HepG2 (cell line): ENCODE measurements around the gene DPY30. TPM values are rescaled to one million over a fixed set of nuclear protein-coding genes. Genes with fewer than 3 reads are reported as not detected.

Source experiments
- ATAC-seq: fragments of 200-7000 bp; cut with Tn5 transposase; 3 replicates; pipeline ENCODE4 v1.9.1; 2020; ENCODE audit warnings: mild to moderate bottlenecking, moderate library complexity
- BruUV-seq: library from RNA; stranded (reverse); fragments of 400-500 nt; replicated peaks from 2 replicates; lab custom pipeline; 2021; lab: Mats Ljungman, UMichigan
- CTCF ChIA-PET: fragments of 300-600 bp; formaldehyde crosslinking; extraction: SDS; loops from one replicate; lab custom pipeline; 2021; ENCODE audit warnings: low total read pairs, inconsistent platforms, low intra/inter-chr PET ratio; lab: Yijun Ruan, JAX
- POLR2A ChIA-PET: fragments of 350-600 bp; sonication (Branson Sonifier 250); formaldehyde crosslinking; loops from one replicate; lab custom pipeline; 2020; ENCODE audit warnings: antibody characterized with exemption, inconsistent platforms; lab: Yijun Ruan, JAX
- DNase-seq: peaks from one replicate; pipeline ENCODE4 v3.0.0-alpha.2; 2015; ENCODE audit warnings: low spot score
- FAIRE-seq: peaks from 3 replicates; lab custom pipeline; 2011; peaks lifted over from hg19 to GRCh38; lab: Jason Lieb, UNC
- H2AFZ ChIP-seq: one replicate; pipeline ENCODE4 v1.6.1; 2011; ENCODE audit warnings: low read length, inconsistent platforms
- H3K27ac ChIP-seq: fragments of 300-600 bp; 3 replicates; pipeline ENCODE4 v1.8.0; 2011; ENCODE audit warnings: mixed run types, mild to moderate bottlenecking, mixed read lengths, low read length, inconsistent platforms; ENCODE audit not compliant: insufficient read depth; ENCODE audit errors: extremely low read length
- H3K27me3 ChIP-seq, 2 experiments: fragments of 200-600 bp in 1 of 2; 2 replicates in 1 of 2; 3 replicates in 1 of 2; pipeline versions ENCODE4 v1.6.0 to v1.8.0; 2011; ENCODE audit warnings: low read length in 2 of 2, mild to moderate bottlenecking in 2 of 2, moderate library complexity in 2 of 2, inconsistent platforms in 1 of 2; ENCODE audit not compliant: insufficient read depth in 2 of 2, control insufficient read depth in 1 of 2
- H3K36me3 ChIP-seq, 2 experiments: fragments of 200-600 bp in 1 of 2; replicated peaks in 1 of 2; 2 replicates in 1 of 2; 3 replicates in 1 of 2; pipeline versions ENCODE4 v1.5.1 to v1.8.0; 2011; ENCODE audit warnings: low read length in 2 of 2, inconsistent platforms in 1 of 2; ENCODE audit not compliant: insufficient read depth in 2 of 2, control insufficient read depth in 1 of 2
- H3K4me1 ChIP-seq: 2 replicates; pipeline ENCODE4 v1.5.1; 2012; ENCODE audit warnings: low read length, inconsistent platforms; ENCODE audit not compliant: insufficient read depth
- H3K4me2 ChIP-seq: 2 replicates; pipeline ENCODE4 v1.6.0; 2011; ENCODE audit warnings: low read depth, low read length, inconsistent platforms
- H3K4me3 ChIP-seq, 3 experiments: fragments of 200-600 bp in 1 of 3; sonication (generic), shearing (Covaris generic) in 1 of 3; replicated peaks in 1 of 3; 2 replicates each; pipeline ENCODE4 v1.5.1; 2011 to 2016; ENCODE audit warnings: low read length in 3 of 3, inconsistent platforms in 2 of 3, low read depth in 2 of 3, mild to moderate bottlenecking in 2 of 3, control low read depth in 1 of 3, mixed read lengths in 1 of 3; ENCODE audit not compliant: insufficient read depth in 1 of 3
- H3K79me2 ChIP-seq: one replicate; pipeline ENCODE4 v1.6.1; 2011; ENCODE audit warnings: low read length, inconsistent platforms; ENCODE audit not compliant: insufficient read depth
- H3K9ac ChIP-seq: 2 replicates; pipeline ENCODE4 v1.6.0; 2011; ENCODE audit warnings: mild to moderate bottlenecking, low read depth, low read length, inconsistent platforms; ENCODE audit not compliant: insufficient read depth
- H3K9me3 ChIP-seq: 2 replicates; pipeline ENCODE4 v1.5.1; 2012; ENCODE audit warnings: mild to moderate bottlenecking, low read length
- H4K20me1 ChIP-seq: 2 replicates; pipeline ENCODE4 v1.6.0; 2011; ENCODE audit warnings: inconsistent platforms, mild to moderate bottlenecking, low read length, moderate library complexity; ENCODE audit not compliant: insufficient read depth
- FOXJ3 ChIP-seq: sonication (generic); formaldehyde crosslinking; IDR thresholded peaks from 2 replicates; pipeline ENCODE4 v1.4.0; 2020; ENCODE audit warnings: missing genetic modification reagents, mild to moderate bottlenecking, borderline replicate concordance
- HES4 ChIP-seq: sonication (generic); formaldehyde crosslinking; IDR thresholded peaks from 2 replicates; pipeline ENCODE4 v1.9.0; 2021; ENCODE audit warnings: mild to moderate bottlenecking, missing genetic modification reagents, borderline replicate concordance
- KMT2B ChIP-seq: IDR thresholded peaks from 2 replicates; pipeline ENCODE4 v1.6.1; 2016; ENCODE audit warnings: missing genetic modification reagents, missing compliant biosample characterization
- MXD1 ChIP-seq: sonication (generic); formaldehyde crosslinking; IDR thresholded peaks from 2 replicates; pipeline ENCODE4 v1.4.0; 2020; ENCODE audit warnings: mild to moderate bottlenecking, missing genetic modification reagents
- ZFP91 ChIP-seq: sonication (generic); formaldehyde crosslinking; IDR thresholded peaks from 2 replicates; pipeline ENCODE4 v1.9.0; 2022; ENCODE audit warnings: missing genetic modification reagents, mild to moderate bottlenecking, borderline replicate concordance
- ZNF121 ChIP-seq: sonication (generic); formaldehyde crosslinking; IDR thresholded peaks from 2 replicates; pipeline ENCODE4 v1.5.0; 2020; ENCODE audit warnings: mild to moderate bottlenecking, missing genetic modification reagents
- ZNF597 ChIP-seq: sonication (generic); formaldehyde crosslinking; IDR thresholded peaks from 2 replicates; pipeline ENCODE4 v1.5.0; 2020; ENCODE audit warnings: missing genetic modification reagents
- WGBS: methylation state at CpG from one replicate; pipeline ENCODE4 v1.1.6; 2017; ENCODE audit warnings: low lambda C conversion rate; 5-methylcytosine and 5-hydroxymethylcytosine counted together
- in situ Hi-C: cut with HindIII; loops from 2 replicates; pipeline ENCODE4 v1.10.0; 2017; ENCODE audit warnings: low pct_unique_long_range_greater_than_20kb; ENCODE audit not compliant: extremely low pct_ligation_motif_present
- intact Hi-C: fragments of 100-400 bp; cut with micrococcal nuclease; formaldehyde crosslinking; loops from one replicate; pipeline ENCODE4 v1.10.0; 2022; ENCODE audit not compliant: unreplicated experiment
- polyA plus RNA-seq, 8 experiments: library from polyadenylated mRNA; depleted of rRNA in 3 of 8; stranded (reverse) in 7 of 8; unstranded in 1 of 8; fragments of >200 nt; fragmentation: Illumina TruSeq in 4 of 8; extraction: Trizol in 4 of 8; gene quantifications; 2 replicates each; pipeline versions ENCODE4 v1.2.1 to v1.2.3, GENCODE V29; 2011 to 2016; ENCODE audit warnings: low read depth in 4 of 8, missing spikeins in 1 of 8, mixed read lengths in 1 of 8; ENCODE audit not compliant: insufficient read depth in 1 of 8
- total RNA-seq, 5 experiments: library from RNA; depleted of rRNA; stranded (reverse); fragments of >200 nt; fragmentation: Illumina TruSeq; extraction: Trizol; gene quantifications; 2 replicates each; pipeline ENCODE4 v1.2.3, GENCODE V29; 2016; ENCODE audit warnings: low read depth in 1 of 5

The DPY30 gene
- total and polyA plus RNA-seq, 2 of the 13 experiments (the other 11 are each of a cell fraction or from before 2014, with no cell fraction given) = 98.1 to 118 TPM

GRCh38 chr2:31999438-31999837 lies 40.2 kb downstream of the DPY30 start:
- in situ Hi-C loops (no loop called here), intact Hi-C loops (no loop called here)
- H3K9me3 ChIP-seq = no peaks in the 10 kb centered on the region
- ChIA-PET CTCF (no interaction called here), POLR2A (interaction anchor here (1.0 kb wide), 2 partner anchors 40 kb away, joined by 3 read pairs; partner anchors contain the start of gene DPY30)
- no peak overlapping the region for H3K9ac ChIP-seq
- FAIRE-seq (no peak), ATAC-seq (no peak; the same call in 2 of the 3 replicates), DNase-seq (no peak)
- no peak overlapping the region for H3K4me2 ChIP-seq
- no peak overlapping the region for H3K4me3 ChIP-seq
- H3K27ac ChIP-seq = no peak overlapping the region
- BruUV-seq = no TSS peak
- H3K36me3 ChIP-seq = no peaks in the 10 kb centered on the region; a peak in 2 of 5 replicates
- no peak for TF ChIP-seq MXD1 (CRISPR knock-in tag)
- TF ChIP-seq ZNF121 (CRISPR knock-in tag) = peak; percentile 82
- no peak for TF ChIP-seq ZNF597 (CRISPR knock-in tag)
- TF ChIP-seq FOXJ3 (CRISPR knock-in tag) = no peak
- TF ChIP-seq ZFP91 (CRISPR knock-in tag) = no peak
- TF ChIP-seq HES4 (CRISPR knock-in tag) = no peak
- TF ChIP-seq KMT2B (CRISPR knock-in tag) = no peak
- H2AFZ ChIP-seq = no peak overlapping the region
- WGBS = 96% methylated on average over 4 of the region's 4 CpGs
- peaks cover 90% of the 10 kb centered on the region for H3K79me2 ChIP-seq
- H3K27me3 ChIP-seq = no peaks in the 10 kb centered on the region
- H3K4me1 ChIP-seq = peaks cover 36% of the 10 kb centered on the region
- peaks cover 9% of the 10 kb centered on the region for H4K20me1 ChIP-seq
